Stimulated activated CD8-positive, alpha-beta memory T cell treated with anti-CD3 and anti-CD28 coated beads, Interleukin-15, amount 100 ng/mL, for 48 hours (primary cell): Measurements from ENCODE around the gene SDR9C7.
"Not testable (repeated sequence)": the region's sequence is repeated elsewhere in the genome, so short reads cannot be mapped to it uniquely, and the experiment has no call there.

Experiments
- DNase-seq, 2 donors: peaks; one replicate each; pipeline ENCODE4 v3.0.0-alpha.2; 2020; ENCODE audit warnings: low read depth in 2 of 2

Gene SDR9C7

DNA sequence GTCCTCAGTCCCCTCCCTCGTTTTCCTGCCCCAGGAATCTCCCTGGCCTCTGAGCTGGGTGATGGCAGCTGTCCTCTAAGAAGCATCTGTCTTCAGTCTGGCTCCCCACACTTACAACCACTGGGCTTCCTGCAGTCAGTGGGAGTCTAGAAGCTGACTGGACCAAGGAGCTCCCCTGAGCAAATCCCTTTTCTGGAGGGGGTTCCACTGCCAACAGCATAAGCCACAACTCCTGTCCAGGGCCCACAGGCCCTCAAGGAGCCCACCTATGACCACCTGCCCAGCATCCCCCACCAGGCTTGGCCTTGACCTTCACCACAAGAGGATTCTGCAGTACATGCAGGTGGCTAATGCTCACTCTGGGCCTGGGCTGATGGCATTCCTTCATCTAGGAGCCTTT is 19.1 kb upstream of the SDR9C7 start:
- no peak for DNase-seq

DNA sequence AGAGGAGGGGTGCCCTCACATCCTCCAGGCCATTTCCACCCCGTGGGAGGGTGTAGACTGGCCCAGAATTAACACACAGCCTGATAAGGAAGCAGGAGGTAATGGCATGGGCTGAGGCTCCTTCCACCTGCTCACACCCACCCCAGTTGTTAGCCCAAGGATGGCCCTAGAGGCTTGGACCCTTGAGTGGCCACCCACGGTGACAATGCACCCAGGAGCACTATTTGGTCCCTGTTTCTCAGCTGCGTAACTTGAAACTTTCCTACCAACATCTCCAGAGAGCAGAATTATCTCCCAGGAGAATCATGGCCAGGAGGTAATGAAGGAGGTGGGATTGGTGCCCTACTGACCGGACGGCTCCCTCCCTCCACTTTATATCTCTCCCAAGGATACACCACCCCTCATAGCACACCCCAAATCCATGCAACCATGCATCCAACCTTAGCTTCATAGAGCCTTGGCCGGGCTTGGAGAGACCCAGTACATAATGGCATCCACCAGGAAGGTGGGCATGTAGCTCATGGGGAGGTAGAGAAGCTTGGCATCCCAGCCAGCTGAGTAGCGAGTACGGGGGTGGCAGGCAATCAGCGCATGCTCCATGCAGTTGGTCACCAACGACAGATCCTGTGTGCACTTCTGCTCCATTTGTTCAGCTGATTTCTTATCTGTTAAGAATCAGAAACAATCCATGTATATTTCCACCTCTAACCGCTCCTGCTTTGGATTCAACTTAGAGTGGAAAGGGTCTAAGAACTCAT is 17.6 kb upstream of the SDR9C7 start:
- DNase-seq, result no peak

DNA sequence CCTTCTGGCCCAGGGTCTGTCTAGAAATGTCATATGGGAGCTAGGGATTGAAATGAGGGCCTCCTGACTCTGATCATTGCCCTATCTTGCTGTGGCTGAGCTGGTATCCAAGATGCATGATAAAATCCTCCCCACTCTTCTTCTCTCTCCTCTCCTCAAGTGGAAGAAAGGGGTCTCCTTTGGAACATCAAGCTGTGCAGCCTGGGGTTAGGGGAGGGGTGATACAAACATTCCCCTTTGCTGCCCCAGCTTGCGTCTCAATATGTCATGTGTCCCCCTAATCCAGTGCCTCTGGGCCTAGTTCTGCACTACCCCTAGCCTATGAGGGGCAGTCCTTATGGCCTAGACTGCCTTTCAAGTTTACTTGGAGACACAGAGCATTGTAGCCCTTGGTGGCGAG is 14.7 kb upstream of the SDR9C7 start:
- no peak for DNase-seq

DNA sequence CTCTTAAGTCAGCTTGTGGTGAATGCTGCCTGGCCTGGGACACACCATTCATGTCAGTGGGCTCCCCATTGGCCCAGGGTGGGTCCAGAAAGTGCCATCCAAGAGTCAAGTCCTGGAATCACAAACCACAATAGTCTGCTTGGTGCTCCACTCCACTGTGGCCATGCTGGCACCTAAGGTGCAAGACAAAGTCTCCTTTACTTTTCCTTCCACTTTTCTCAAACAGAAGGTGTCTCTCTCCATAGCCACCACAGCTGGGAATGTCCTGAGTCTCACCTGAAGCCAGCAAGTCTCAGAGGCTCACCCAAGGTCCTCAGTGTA is 14.2 kb upstream of the SDR9C7 start:
- DNase-seq, result no peak

- DNase-seq, result no peak
Measured at GRCh38 chr12:56947633-56948456, 13.6 kb upstream of the SDR9C7 start.

DNA sequence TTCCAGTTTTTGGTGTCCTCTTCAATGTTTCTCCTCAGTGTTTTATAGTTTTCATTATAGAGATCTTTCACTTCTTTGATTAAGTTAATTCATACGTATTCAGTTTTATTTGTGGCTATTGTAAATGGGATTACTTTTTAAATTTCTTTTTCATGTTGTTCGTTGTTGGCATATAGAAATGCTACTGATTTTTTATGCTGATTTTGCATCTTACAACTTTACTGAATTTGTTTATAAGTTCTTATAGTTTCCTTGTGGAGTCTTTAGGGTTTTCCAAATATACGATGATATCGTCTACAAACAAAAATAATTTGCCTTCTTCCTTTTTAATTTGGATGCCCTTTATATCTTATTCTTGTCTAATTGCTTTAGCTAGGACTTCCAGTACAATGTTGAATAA is 9.7 kb upstream of the SDR9C7 start:
- no peak for DNase-seq

DNA sequence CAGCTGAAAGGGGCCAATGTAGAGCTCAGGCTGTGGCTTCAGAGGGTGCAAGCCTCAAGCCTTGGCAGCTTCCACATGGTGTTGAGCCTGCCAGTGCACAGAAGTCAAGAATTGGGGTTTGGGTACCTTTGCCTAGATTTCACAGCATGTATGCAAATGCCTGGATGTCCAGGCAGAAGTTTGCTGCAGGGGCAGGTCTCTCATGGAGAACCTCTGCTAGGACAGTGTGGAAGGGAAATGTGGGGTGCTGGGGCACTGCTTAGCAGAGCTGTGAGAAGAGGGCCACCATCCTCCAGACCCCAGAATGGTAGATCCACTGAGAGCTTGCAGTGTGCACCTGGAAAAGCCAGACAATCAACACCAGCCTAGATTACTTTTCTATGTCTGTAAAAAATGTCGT is 9.2 kb upstream of the SDR9C7 start:
- DNase-seq, result not testable (repeated sequence)

DNA sequence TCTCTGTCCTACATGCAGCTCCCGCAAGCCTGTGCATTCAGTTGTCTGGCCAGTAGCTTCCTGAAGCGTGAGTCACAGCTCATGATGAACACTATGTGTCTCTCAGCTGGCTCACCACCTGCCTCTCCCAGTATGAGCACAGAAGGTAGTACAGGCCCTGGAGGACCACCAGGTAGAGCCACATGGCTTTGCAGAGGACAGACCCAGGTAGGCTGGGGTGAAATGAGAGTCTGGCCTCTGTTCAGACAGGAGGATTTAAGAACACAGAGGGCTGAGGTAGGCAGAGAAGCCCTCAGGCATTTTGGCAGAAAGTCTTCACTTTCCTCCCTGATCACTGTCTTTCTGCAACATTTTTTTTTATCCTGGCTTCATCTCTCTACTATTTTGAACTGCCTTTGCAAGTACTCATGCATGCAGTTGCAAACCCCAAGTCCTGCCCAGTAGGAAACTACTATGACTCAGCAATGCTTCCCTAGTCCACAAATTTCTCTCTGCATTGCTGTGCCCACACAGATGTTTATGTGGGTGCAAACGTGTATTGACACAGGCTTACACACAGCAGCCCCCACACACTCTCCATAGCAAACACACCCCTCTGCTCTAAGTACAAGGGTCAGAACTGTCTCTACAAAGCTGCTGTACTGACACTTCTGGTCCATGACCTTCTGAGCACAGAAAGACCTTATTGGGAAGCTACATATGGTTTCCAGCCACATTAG is 7.2 kb upstream of the SDR9C7 start:
- no peak for DNase-seq

DNA sequence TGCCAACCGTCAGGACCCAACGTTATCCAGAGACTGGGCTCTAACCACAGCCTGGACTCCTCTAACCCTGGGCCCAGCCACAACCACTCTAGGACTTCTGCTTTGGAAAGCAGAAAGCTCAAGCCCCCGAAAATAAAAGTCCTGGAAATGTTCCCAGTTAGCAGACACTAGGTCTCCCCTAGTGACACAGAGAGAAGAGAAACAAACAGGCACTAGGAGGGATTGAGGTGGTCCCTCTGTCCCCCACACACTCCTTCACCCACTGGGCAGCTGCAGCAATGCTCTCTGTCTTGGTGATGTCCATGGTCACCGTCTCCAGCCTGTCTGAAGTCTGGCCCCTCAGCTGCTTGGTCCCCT is 6.7 kb upstream of the SDR9C7 start:
- not testable (repeated sequence) for DNase-seq

DNA sequence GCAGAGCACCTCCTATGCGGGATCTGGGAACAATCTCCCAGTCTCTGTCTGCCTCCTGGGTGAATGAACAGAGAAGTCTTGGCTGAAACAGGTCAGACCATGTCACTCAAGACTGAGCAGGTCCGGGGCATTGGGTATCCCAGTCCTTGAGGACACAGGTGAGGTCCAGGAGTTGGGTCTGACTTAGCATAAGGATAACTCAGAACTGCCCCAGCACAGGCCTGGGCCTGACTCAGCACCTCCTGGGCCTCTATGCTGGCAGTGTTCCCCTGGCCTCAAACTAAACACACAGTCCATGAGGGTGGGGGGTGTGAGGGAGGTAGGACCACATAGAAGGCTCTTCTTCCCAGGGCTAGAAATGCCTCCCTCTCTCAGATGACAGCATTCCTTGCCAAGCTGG is 1.5 kb upstream of the SDR9C7 start:
- no peak for DNase-seq

DNA sequence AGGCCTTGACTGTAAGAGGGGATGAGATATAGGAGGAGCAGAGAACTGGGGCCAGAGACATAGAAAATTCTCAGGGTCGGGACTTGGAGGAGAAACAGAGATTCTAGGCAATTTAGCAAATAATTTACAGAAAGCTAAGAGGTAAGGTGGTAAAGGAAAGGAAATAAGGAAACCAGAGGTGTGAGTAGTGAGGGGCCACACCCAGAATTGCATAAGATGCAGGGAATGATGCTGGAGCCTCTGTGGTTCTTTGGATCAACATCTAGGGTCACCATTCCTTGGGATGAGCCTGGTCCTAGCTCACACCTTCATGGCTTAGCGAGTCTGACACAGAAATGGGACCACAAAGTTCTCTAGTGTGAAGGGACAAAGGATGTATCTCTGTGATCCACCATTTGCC is 949 bp upstream of the SDR9C7 start:
- DNase-seq, result no peak

GRCh38 chr12:56932867-56933266 is 1.3 kb downstream of the SDR9C7 start:
- no peak for DNase-seq

- DNase-seq, result no peak
Measured at GRCh38 chr12:56932146-56932545, 2.1 kb downstream of the SDR9C7 start.

DNA sequence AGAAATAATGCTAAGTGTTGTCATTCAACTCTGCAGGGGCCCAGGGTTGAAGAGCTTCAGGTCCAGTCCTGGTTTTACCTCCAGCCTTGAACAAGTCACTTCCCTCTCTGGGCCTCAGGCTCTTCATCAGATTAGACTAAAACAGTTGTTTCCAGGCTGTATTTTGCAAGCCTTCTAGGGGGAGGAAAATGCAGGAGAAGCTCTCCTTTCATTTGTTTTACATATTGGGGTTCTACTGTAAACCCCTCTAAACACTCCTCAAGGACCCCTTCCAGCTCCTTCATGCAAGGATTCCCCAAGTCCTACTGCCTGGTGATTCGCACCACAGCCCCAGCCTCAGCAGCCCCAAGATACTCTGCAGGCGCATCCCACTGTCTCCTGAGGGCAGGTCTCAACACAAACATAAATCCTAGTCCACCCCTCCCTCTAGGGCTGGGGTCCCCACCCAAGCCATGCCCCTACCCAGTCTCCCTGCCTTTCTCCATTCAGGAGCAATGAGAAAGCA is 2.7 kb downstream of the SDR9C7 start:
- no peak for DNase-seq

DNA sequence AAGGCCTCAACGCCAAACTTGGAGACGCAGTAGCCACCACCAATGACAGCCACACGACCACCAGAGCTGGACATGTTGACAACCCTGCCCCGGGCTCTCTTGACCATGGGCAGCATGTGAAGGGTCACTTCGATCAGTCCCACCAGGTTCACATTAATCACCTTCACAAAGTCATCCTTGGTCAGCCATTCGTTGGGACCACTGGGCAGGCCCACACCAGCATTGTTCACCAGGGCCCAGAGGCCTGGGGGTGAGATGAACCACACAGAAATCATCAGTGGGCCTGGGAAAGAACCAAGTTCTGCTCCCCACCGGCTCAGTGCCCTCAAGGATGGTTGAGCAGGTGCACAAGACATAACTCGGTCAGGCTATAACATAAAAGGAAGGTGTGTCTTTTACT is 4.0 kb downstream of the SDR9C7 start:
- no peak for DNase-seq

GRCh38 chr12:56929780-56930179 is 4.4 kb downstream of the SDR9C7 start:
- DNase-seq, result no peak

DNA sequence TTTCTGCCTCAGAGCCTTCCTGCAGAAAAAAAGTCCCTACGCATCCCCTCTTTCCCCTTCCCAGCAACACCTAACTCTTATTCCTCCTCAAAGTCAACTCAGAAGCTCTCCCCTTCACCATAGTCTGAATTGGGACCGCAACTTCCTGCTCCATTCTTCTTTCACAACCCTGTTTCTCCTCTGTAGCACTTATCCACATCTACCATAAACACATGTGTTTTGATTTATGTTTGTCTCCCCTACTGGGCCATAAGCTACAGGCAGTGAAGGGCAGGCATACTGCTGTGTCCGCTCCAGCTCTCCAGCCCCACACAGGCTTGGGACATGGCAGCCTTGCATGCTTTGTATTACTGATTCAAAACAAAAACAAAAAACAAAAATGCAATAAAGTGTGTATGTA is 5.9 kb downstream of the SDR9C7 start:
- DNase-seq, result no peak

DNA sequence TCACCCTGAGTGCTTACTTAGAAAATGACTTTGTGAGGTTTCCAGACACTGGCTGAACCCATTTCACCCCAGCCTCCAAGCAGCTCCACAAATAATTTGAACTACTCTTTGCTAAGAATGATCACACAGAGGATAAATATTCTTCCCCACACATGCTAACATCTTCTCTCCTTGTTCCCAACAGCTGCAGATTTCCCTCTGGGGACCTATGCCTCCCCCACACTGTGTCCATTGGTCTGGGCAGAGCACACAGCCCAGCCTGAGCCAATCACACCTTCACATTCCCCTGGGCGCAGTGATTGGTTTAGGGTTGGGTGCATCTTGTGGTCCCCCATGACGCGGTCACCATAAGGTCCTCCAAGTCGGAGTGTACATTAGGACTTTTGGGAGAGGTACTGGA is 6.9 kb downstream of the SDR9C7 start:
- DNase-seq, result no peak

DNA sequence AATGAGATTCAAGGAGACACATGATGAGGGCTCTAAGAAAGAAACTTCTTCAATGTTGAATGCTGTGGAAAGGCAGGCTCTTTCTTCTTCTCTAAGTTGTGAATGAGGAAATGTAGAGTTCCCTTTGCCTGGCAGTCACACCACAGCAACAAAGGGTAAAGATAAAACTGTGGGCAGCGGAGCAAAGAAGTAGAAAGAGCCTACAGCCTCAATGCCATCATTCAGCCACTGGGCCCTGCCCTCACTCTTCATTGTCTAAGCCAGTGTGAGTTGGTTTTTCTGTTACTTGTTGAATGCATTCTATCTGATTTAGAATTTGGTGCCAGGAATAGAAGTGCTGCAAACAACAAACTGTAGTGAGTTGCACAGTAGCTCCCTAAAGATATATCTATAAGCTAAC is 12.2 kb downstream of the SDR9C7 start:
- no peak for DNase-seq

- no peak for DNase-seq
Measured at GRCh38 chr12:56921346-56921745, 12.9 kb downstream of the SDR9C7 start.

- not testable (repeated sequence) for DNase-seq
Measured at GRCh38 chr12:56918139-56918538, 16.1 kb downstream of the SDR9C7 start.

DNA sequence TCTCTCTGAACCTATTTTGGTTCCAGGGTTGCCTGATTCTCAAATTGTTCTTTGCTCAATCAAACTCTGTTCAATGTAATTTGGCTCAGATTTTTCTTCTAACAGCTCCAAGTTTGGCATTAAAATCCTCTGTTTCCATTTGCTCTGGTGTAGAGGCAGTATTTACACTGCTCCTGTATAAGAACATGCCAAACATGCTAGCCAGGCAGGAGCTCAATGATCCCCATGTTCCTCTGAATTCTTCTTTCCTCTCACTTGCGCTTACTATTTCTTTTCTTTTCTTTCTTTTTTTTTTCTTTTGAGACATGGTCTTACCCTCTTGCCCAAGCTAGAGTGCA is 17.2 kb downstream of the SDR9C7 start:
- DNase-seq, result no peak
